HEK293T (cell line): ENCODE measurements around the gene TBL1XR1.

Experiments used
- ARNT ChIP-seq: fragments of 450-650 bp; IDR thresholded peaks from 2 replicates; pipeline ENCODE4 v1.6.1; 2017; ENCODE audit warnings: mild to moderate bottlenecking
- BHLHE40 ChIP-seq: fragments of 450-650 bp; IDR thresholded peaks from 2 replicates; pipeline ENCODE4 v1.6.1; 2016; ENCODE audit warnings: mild to moderate bottlenecking, moderate library complexity, borderline replicate concordance
- ELF4 ChIP-seq: fragments of 450-650 bp; IDR thresholded peaks from 2 replicates; pipeline ENCODE4 v1.6.1; 2017; ENCODE audit warnings: antibody characterized with exemption
- FOXA1 ChIP-seq: fragments of 450-650 bp; IDR thresholded peaks from 2 replicates; pipeline ENCODE4 v1.6.1; 2016; ENCODE audit warnings: mild to moderate bottlenecking
- FOXK2 ChIP-seq: fragments of 450-650 bp; IDR thresholded peaks from 2 replicates; pipeline ENCODE4 v1.6.1; 2016; ENCODE audit warnings: mild to moderate bottlenecking
- FOXM1 ChIP-seq: fragments of 450-650 bp; IDR thresholded peaks from 2 replicates; pipeline ENCODE4 v1.6.1; 2017; ENCODE audit warnings: mild to moderate bottlenecking, borderline replicate concordance
- HDGF ChIP-seq: fragments of 450-650 bp; IDR thresholded peaks from 2 replicates; pipeline ENCODE4 v1.6.1; 2017; ENCODE audit warnings: antibody characterized with exemption, borderline replicate concordance
- L3MBTL2 ChIP-seq: fragments of 450-650 bp; conservative IDR thresholded peaks from 2 replicates; pipeline ENCODE4 v1.6.1; 2016; ENCODE audit warnings: mild to moderate bottlenecking
- NFRKB ChIP-seq: fragments of 450-650 bp; IDR thresholded peaks from 2 replicates; pipeline ENCODE4 v1.6.1; 2016; ENCODE audit warnings: mild to moderate bottlenecking, moderate library complexity
- SP1 ChIP-seq: fragments of 450-650 bp; IDR thresholded peaks from 2 replicates; pipeline ENCODE4 v1.6.1; 2017
- SUZ12 ChIP-seq: fragments of 450-650 bp; IDR thresholded peaks from 2 replicates; pipeline ENCODE4 v1.6.1; 2016; ENCODE audit warnings: mild to moderate bottlenecking
- TARDBP ChIP-seq: fragments of 450-650 bp; IDR thresholded peaks from 2 replicates; pipeline ENCODE4 v1.6.1; 2016
- TF ChIP-seq, protein P1 (sequence below): fragments of 450-650 bp; IDR thresholded peaks from 2 replicates; pipeline ENCODE4 v1.6.1; 2016

DNA sequence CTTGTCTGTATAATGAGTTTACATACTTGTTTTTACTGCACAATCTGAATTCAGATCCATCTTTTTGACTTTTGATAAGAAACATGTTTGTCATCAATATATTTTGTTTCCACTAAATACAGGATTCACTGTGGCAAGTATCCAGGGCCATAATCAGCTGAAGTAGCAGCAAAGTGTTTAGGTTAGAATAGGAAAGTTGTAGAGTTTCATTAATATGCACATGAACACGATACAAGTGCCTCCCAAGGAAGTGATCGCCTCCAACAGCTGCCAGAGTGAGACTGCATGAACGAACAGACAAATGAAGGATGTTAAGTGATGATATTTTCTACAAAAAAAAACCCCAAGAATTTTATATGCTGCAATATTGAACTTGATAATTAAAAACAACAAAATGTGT is 204.3 kb downstream of the TBL1XR1 start:
- TF ChIP-seq ELF4 (no peak), ARNT (no peak), HDGF (no peak), FOXM1 (no peak), SP1 (no peak), SUZ12 (no peak), BHLHE40 (no peak), FOXA1 (no peak), FOXK2 (no peak), NFRKB (no peak), L3MBTL2 (no peak), TARDBP (no peak)
- TF ChIP-seq, protein P1, sequence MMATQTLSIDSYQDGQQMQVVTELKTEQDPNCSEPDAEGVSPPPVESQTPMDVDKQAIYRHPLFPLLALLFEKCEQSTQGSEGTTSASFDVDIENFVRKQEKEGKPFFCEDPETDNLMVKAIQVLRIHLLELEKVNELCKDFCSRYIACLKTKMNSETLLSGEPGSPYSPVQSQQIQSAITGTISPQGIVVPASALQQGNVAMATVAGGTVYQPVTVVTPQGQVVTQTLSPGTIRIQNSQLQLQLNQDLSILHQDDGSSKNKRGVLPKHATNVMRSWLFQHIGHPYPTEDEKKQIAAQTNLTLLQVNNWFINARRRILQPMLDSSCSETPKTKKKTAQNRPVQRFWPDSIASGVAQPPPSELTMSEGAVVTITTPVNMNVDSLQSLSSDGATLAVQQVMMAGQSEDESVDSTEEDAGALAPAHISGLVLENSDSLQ = no peak
